HCT116 (cell line): Measurements from ENCODE around the gene PA2G4. TPM values are rescaled to one million over a fixed set of nuclear protein-coding genes. Genes with fewer than 3 reads are reported as not detected.

Source experiments
- ATAC-seq: fragments of 200-7000 bp; cut with Tn5 transposase; 2 replicates; pipeline ENCODE4 v1.9.1; 2020; ENCODE audit warnings: mild to moderate bottlenecking, moderate library complexity
- BruUV-seq: library from RNA; stranded (reverse); fragments of 400-500 nt; replicated peaks from 2 replicates; lab custom pipeline; 2021; lab: Mats Ljungman, UMichigan
- CTCF ChIA-PET: fragments of 300-600 bp; sonication (Branson Sonifier 250); formaldehyde crosslinking; loops from one replicate; lab custom pipeline; 2021; ENCODE audit warnings: antibody characterized with exemption; lab: Charles Lee
- POLR2A ChIA-PET: fragments of 300-600, 350-600 bp; sonication (Branson Sonifier 250); formaldehyde crosslinking; loops from one replicate; lab custom pipeline; 2021; ENCODE audit warnings: antibody characterized with exemption; lab: Charles Lee
- RAD21 ChIA-PET, 2 experiments: fragments of 300-600 bp; sonication (Branson Sonifier 250); formaldehyde crosslinking; loops; one replicate each; lab custom pipeline; 2023; ENCODE audit warnings: low total read pairs in 2 of 2; ENCODE audit not compliant: uncharacterized antibody in 2 of 2, unreplicated experiment in 2 of 2, low non-redundant PET in 1 of 2; lab: Charles Lee
- DNase-seq: peaks from one replicate; pipeline ENCODE4 v3.0.0-alpha.2; 2010; ENCODE audit warnings: low read depth, low spot score
- H2AFZ ChIP-seq: fragments of 200-600 bp; shearing (Covaris generic), sonication (generic); 2 replicates; pipeline ENCODE4 v1.6.1; 2017; ENCODE audit warnings: low read depth, mixed run types, mixed read lengths, antibody characterized with exemption, low read length; ENCODE audit not compliant: poor library complexity, severe bottlenecking
- H3K27ac ChIP-seq: 2 replicates; pipeline ENCODE4 v1.5.1; 2012; ENCODE audit warnings: low read depth, low read length
- H3K27me3 ChIP-seq: fragments of 200-600 bp; sonication (generic); 2 replicates; pipeline ENCODE4 v1.6.1; 2016; ENCODE audit warnings: mixed run types, low read length, mixed read lengths; ENCODE audit not compliant: insufficient read depth
- H3K36me3 ChIP-seq, 2 experiments: fragments of 200-500 bp in 1 of 2; fragments of 200-600 bp in 1 of 2; sonication (Bioruptor generic) in 1 of 2; sonication (generic) in 1 of 2; 2 replicates each; pipeline versions ENCODE4 v1.5.1 to v1.6.1; 2014 to 2016; ENCODE audit warnings: low read length in 2 of 2, inconsistent platforms in 1 of 2, mixed read lengths in 1 of 2, mixed run types in 1 of 2; ENCODE audit not compliant: insufficient read depth in 2 of 2, control insufficient read depth in 1 of 2
- H3K4me1 ChIP-seq, 2 experiments: fragments of 200-600 bp in 1 of 2; sonication (generic) in 1 of 2; 2 replicates each; pipeline versions ENCODE4 v1.5.1 to v1.6.1; 2012 to 2017; ENCODE audit warnings: low read length in 2 of 2, inconsistent platforms in 1 of 2, mild to moderate bottlenecking in 1 of 2, mixed read lengths in 1 of 2, mixed run types in 1 of 2, moderate library complexity in 1 of 2; ENCODE audit not compliant: insufficient read depth in 2 of 2, control insufficient read depth in 1 of 2
- H3K4me2 ChIP-seq: fragments of 200-600 bp; sonication (generic); 2 replicates; pipeline ENCODE4 v1.6.1; 2017; ENCODE audit warnings: mixed run types, low read length, mixed read lengths
- H3K4me3 ChIP-seq, 2 experiments: fragments of 200-600 bp in 1 of 2; sonication (generic) in 1 of 2; replicated peaks in 1 of 2; 2 replicates each; pipeline ENCODE4 v1.5.1; 2011 to 2016; ENCODE audit warnings: low read length in 2 of 2, control low read depth in 1 of 2, low read depth in 1 of 2, mild to moderate bottlenecking in 1 of 2, mixed read lengths in 1 of 2, mixed run types in 1 of 2
- H3K79me2 ChIP-seq: fragments of 200-600 bp; sonication (generic); 2 replicates; pipeline ENCODE4 v1.6.1; 2017; ENCODE audit warnings: mild to moderate bottlenecking, mixed run types, low read length, moderate library complexity, mixed read lengths; ENCODE audit not compliant: insufficient read depth
- H3K9ac ChIP-seq: fragments of 200-600 bp; sonication (generic); 2 replicates; pipeline ENCODE4 v1.6.1; 2016; ENCODE audit warnings: low read length, mixed read lengths
- H3K9me2 ChIP-seq: fragments of 200-600 bp; sonication (generic), shearing (Covaris generic); 2 replicates; pipeline ENCODE4 v1.6.1; 2017; ENCODE audit warnings: mixed run types, mild to moderate bottlenecking, moderate library complexity; ENCODE audit not compliant: insufficient read depth
- H3K9me3 ChIP-seq, 2 experiments: fragments of 200-500 bp in 1 of 2; fragments of 200-600 bp in 1 of 2; sonication (Bioruptor generic) in 1 of 2; sonication (generic) in 1 of 2; 2 replicates each; pipeline ENCODE4 v1.6.1; 2014 to 2017; ENCODE audit warnings: low read length in 2 of 2, mixed read lengths in 2 of 2, inconsistent platforms in 1 of 2, low read depth in 1 of 2, mild to moderate bottlenecking in 1 of 2, mixed run types in 1 of 2, moderate library complexity in 1 of 2; ENCODE audit not compliant: control insufficient read depth in 1 of 2, insufficient read depth in 1 of 2
- H4K20me1 ChIP-seq: fragments of 200-600 bp; sonication (generic), shearing (Covaris generic); 2 replicates; pipeline ENCODE4 v1.6.1; 2017; ENCODE audit warnings: mixed run types, mild to moderate bottlenecking, moderate library complexity; ENCODE audit not compliant: insufficient read depth
- CBX3 ChIP-seq: IDR thresholded peaks from 2 replicates; pipeline ENCODE4 v1.6.1; 2012; ENCODE audit warnings: low read depth
- EGR1 ChIP-seq: IDR thresholded peaks from 2 replicates; pipeline ENCODE4 v1.6.1; 2012; ENCODE audit warnings: low read depth
- EZH2 ChIP-seq: fragments of 200-600 bp; sonication (generic); IDR thresholded peaks from 2 replicates; pipeline ENCODE4 v1.6.1; 2017; ENCODE audit warnings: antibody characterized with exemption, mixed run types
- POLR2A ChIP-seq: IDR thresholded peaks from 2 replicates; pipeline ENCODE4 v1.7.0; 2011; ENCODE audit warnings: borderline replicate concordance; ENCODE audit not compliant: insufficient read depth, insufficient read length; ENCODE audit errors: extremely low read depth
- POLR2AphosphoS5 ChIP-seq: IDR thresholded peaks from 2 replicates; pipeline ENCODE4 v1.6.1; 2011; ENCODE audit warnings: mild to moderate bottlenecking, low read depth, low read length, moderate library complexity
- RAD21 ChIP-seq: IDR thresholded peaks from 2 replicates; pipeline ENCODE4 v1.6.1; 2012; ENCODE audit warnings: low read depth, mild to moderate bottlenecking
- SRF ChIP-seq: IDR thresholded peaks from 2 replicates; pipeline ENCODE4 v1.6.1; 2012; ENCODE audit warnings: low read depth
- TCF7L2 ChIP-seq: IDR thresholded peaks from 2 replicates; pipeline ENCODE4 v1.7.0; 2011; ENCODE audit warnings: borderline replicate concordance, inconsistent platforms; ENCODE audit not compliant: insufficient read depth, insufficient read length; ENCODE audit errors: extremely low read depth
- ZFX ChIP-seq: fragments of 450-650 bp; IDR thresholded peaks from 2 replicates; pipeline ENCODE4 v1.6.1; 2017
- ZNF274 ChIP-seq: fragments of 200-500 bp; sonication (Bioruptor generic); IDR thresholded peaks from 2 replicates; pipeline ENCODE4 v1.6.1; 2014; ENCODE audit warnings: mild to moderate bottlenecking, low read depth, low read length, inconsistent platforms
- intact Hi-C: fragments of 100-400 bp; cut with micrococcal nuclease; formaldehyde crosslinking; loops from 2 replicates; pipeline ENCODE4 v1.10.0; 2022
- total RNA-seq: library from RNA; stranded (reverse); gene quantifications from one replicate; pipeline ENCODE4 v1.2.1, GENCODE V29; 2021; ENCODE audit not compliant: unreplicated experiment
- TF ChIP-seq, protein P1 (sequence below): IDR thresholded peaks from 2 replicates; pipeline ENCODE4 v1.6.1; 2012
- TF ChIP-seq, protein P2 (sequence below), 3 experiments: fragments of 200-600 bp in 1 of 3; sonication (generic) in 1 of 3; IDR thresholded peaks in 2 of 3; conservative IDR thresholded peaks in 1 of 3; 2 replicates each; pipeline ENCODE4 v1.5.1; 2012 to 2017; ENCODE audit warnings: low read depth in 2 of 3, low read length in 2 of 3, antibody characterized with exemption in 1 of 3, borderline replicate concordance in 1 of 3, control low read depth in 1 of 3, mild to moderate bottlenecking in 1 of 3, mixed read lengths in 1 of 3, mixed run types in 1 of 3, moderate library complexity in 1 of 3; ENCODE audit not compliant: insufficient read depth in 1 of 3

The PA2G4 gene
- total RNA-seq, 1 experiment from 2014 or later = 302 TPM

DNA sequence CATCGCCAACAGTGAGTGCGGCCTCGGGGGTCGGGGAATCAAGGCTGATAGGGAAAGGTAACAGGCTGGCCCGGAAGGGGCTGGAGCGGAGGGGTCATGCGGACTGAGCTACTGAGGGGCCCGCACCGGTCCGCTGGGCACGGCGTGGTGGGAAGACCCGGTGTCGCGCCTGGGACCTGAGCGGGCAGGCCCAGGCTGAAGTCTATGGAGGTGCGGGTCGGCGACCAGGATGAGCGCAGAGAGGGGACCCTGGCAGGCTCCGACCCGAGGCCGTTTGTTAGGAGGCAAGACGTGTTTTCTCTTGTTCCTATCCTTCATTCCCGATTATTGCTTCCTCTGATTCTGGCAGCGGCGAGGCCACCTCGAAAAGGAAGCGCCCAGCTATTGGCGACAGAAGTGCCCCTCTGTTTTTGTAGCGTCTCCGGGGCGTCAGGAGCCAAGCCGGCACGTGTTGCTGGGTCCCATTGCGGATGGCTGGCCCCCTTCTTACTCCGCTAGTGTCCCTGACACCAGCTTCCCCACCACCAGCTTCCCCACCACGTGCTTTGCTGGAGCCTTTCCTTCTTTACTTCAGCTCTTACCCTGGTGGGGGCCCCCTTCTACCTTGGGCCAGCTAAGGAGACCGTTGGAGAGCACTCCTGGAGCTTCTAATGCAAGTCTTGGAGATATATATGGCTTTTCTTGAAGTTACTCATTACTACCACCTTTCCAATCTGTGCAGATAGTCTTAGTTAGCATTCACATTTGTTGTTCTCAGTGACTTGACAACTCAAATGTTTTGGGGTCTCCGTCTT, 653 bp downstream of the PA2G4 start:
- Histone ChIP-seq H3K4me3 (peak overlapping the region; percentile 88 to 98), H3K9me2 (no peaks in the 10 kb centered on the region), H4K20me1 (peaks cover 7% of the 10 kb centered on the region; the same call in 1 of the 2 replicates), H2AFZ (no peak overlapping the region), H3K9ac (peak overlapping the region; percentile 100), H3K27me3 (no peaks in the 10 kb centered on the region), H3K4me1 (peaks cover 9 to 26% of the 10 kb centered on the region in 2 experiments), H3K9me3 (no peaks in the 10 kb centered on the region), H3K36me3 (peaks cover 33 to 52% of the 10 kb centered on the region in 2 experiments), H3K79me2 (peaks cover 55% of the 10 kb centered on the region), H3K27ac (peak overlapping the region; percentile 94), H3K4me2 (peak overlapping the region; percentile 93)
- ChIA-PET RAD21 (interaction anchor here in 1 of 2 experiments (0.6 to 1.0 kb wide), 2 partner anchors 24 to 999 kb away, joined by 3 read pairs; no protein-coding TSS in a partner anchor), CTCF (interaction anchor here (0.9 to 1.6 kb wide), 7 partner anchors 10 to 367 kb away, joined by 3 to 13 read pairs (median 4); partner anchors contain the start of genes ERBB3 and ESYT1), POLR2A (interaction anchor here (0.8 to 2.6 kb wide), 19 partner anchors 8 to 255 kb away, joined by 3 to 75 read pairs (median 5); partner anchors contain the start of genes ESYT1, MYL6B, RNF41 and RPL41)
- TF ChIP-seq ZFX (peak; percentile 59), POLR2A (no peak), ZNF274 (no peak), POLR2AphosphoS5 (0 out of 2 replicates have a peak, but pooled peaks have one; percentile 5), TCF7L2 (no peak), CBX3 (no peak), EZH2 (no peak), EGR1 (no peak), RAD21 (no peak), SRF (no peak)
- TF ChIP-seq, protein P1, sequence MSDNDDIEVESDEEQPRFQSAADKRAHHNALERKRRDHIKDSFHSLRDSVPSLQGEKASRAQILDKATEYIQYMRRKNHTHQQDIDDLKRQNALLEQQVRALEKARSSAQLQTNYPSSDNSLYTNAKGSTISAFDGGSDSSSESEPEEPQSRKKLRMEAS = peak; percentile 76
- TF ChIP-seq, protein P2, sequence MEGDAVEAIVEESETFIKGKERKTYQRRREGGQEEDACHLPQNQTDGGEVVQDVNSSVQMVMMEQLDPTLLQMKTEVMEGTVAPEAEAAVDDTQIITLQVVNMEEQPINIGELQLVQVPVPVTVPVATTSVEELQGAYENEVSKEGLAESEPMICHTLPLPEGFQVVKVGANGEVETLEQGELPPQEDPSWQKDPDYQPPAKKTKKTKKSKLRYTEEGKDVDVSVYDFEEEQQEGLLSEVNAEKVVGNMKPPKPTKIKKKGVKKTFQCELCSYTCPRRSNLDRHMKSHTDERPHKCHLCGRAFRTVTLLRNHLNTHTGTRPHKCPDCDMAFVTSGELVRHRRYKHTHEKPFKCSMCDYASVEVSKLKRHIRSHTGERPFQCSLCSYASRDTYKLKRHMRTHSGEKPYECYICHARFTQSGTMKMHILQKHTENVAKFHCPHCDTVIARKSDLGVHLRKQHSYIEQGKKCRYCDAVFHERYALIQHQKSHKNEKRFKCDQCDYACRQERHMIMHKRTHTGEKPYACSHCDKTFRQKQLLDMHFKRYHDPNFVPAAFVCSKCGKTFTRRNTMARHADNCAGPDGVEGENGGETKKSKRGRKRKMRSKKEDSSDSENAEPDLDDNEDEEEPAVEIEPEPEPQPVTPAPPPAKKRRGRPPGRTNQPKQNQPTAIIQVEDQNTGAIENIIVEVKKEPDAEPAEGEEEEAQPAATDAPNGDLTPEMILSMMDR (IDR thresholded peaks at IDR 0.05 in 2 of 3, conservative IDR thresholded peaks at IDR 0.05 in 1 of 3; ENCODE audit: borderline replicate concordance in 1 of 3, insufficient read depth in 1 of 3, low read depth in 2 of 3, low read length in 2 of 3) = no peak
- intact Hi-C loops = loop anchor here (1.0 to 2.0 kb wide), 3 partner anchors 11 to 58 kb away; partner anchors contain the start of gene RPL41
- DNase-seq (no peak), ATAC-seq (peak; percentile 18)
- BruUV-seq = no TSS peak
